ENCODE measurements around the gene ROS1. TPM values are rescaled to one million over a fixed set of nuclear protein-coding genes. Genes with fewer than 3 reads are reported as not detected.
"Not testable (repeated sequence)": the region's sequence is repeated elsewhere in the genome, so short reads cannot be mapped to it uniquely, and the experiment has no call there.

The ROS1 gene
- total RNA-seq, 2 donors from 2014 or later = 0.23 to 0.34 TPM

DNA sequence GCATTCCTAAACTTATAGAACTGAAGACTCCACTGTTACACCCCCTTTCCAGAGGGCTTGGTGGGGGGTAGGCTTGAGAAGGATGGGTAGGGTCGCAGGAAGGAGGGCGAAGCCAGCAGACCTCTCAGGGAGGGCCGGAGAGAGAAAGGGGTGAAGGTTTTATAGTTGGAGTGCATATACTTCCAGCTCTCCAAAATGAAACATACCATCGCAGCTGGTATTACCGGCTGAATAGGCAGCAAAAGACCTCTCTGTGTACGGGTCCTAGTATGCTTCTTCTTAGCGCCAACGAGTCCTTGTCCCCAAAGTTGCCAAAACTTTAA is 161.4 kb downstream of the ROS1 start:
- Histone ChIP-seq H3K27me3 (replicated peaks; ENCODE audit: insufficient read depth) (peaks cover 50% of the 10 kb centered on the region), H3K4me1 (replicated peaks) (no peaks in the 10 kb centered on the region), H3K36me3 (no peaks in the 10 kb centered on the region), H3K4me3 (peak overlapping the region; percentile 18 to 19), H3K9me3 (no peaks in the 10 kb centered on the region), H3K27ac (no peak overlapping the region)
- intact Hi-C loops (cut with DNase I) = no loop called here
- TF ChIP-seq, protein P1, sequence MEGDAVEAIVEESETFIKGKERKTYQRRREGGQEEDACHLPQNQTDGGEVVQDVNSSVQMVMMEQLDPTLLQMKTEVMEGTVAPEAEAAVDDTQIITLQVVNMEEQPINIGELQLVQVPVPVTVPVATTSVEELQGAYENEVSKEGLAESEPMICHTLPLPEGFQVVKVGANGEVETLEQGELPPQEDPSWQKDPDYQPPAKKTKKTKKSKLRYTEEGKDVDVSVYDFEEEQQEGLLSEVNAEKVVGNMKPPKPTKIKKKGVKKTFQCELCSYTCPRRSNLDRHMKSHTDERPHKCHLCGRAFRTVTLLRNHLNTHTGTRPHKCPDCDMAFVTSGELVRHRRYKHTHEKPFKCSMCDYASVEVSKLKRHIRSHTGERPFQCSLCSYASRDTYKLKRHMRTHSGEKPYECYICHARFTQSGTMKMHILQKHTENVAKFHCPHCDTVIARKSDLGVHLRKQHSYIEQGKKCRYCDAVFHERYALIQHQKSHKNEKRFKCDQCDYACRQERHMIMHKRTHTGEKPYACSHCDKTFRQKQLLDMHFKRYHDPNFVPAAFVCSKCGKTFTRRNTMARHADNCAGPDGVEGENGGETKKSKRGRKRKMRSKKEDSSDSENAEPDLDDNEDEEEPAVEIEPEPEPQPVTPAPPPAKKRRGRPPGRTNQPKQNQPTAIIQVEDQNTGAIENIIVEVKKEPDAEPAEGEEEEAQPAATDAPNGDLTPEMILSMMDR (IDR thresholded peaks at IDR 0.05) = no peak
- TF ChIP-seq POLR2AphosphoS5 (IDR thresholded peaks at IDR 0.05) = no peak
- TF ChIP-seq POLR2A (IDR thresholded peaks at IDR 0.05) = no peak
- DNase-seq (ENCODE audit: low spot score) = no peak
- 5% methylated on average over 8 of the region's 8 CpGs for WGBS

DNA sequence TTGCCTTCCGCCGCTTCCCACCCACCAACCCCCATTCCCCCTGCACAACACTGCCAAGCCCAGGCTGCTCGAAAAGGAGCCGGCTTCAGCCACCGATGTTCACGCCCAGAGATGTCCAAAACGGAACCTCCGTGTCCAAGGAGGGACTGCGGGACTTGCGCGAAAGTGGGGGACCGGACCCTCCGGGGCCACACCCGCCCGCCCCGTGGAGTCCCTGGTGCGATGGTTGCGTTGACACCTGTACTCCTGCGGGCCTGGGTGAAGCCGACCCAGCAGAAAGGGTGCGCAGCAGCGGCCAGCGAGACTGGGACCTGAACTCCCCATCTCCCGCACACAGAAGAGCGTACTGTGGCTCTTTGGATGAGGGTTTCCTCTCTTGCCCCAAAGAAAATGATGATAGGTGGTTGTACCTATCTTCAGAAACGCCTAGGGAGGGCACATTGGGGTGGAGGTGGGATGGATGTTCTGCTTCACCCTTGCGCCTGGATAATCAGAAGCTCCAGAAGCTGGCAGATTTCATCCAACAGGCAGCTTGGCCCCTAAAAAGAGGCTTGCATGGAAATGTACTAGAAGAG is 162.3 kb downstream of the ROS1 start:
- DNase-seq (ENCODE audit: low spot score) = no peak
- Histone ChIP-seq H3K27me3 (replicated peaks; ENCODE audit: insufficient read depth) (peaks cover 41% of the 10 kb centered on the region), H3K27ac (no peak overlapping the region), H3K36me3 (no peaks in the 10 kb centered on the region), H3K9me3 (no peaks in the 10 kb centered on the region), H3K4me3 (no peak overlapping the region), H3K4me1 (replicated peaks) (no peaks in the 10 kb centered on the region)
- TF ChIP-seq, protein P1 (IDR thresholded peaks at IDR 0.05) = no peak
- no peak for TF ChIP-seq POLR2A (IDR thresholded peaks at IDR 0.05)
- TF ChIP-seq POLR2AphosphoS5 (IDR thresholded peaks at IDR 0.05) = no peak
- intact Hi-C loops (cut with DNase I) = no loop called here
- WGBS = 6% methylated on average over 27 of the region's 27 CpGs

DNA sequence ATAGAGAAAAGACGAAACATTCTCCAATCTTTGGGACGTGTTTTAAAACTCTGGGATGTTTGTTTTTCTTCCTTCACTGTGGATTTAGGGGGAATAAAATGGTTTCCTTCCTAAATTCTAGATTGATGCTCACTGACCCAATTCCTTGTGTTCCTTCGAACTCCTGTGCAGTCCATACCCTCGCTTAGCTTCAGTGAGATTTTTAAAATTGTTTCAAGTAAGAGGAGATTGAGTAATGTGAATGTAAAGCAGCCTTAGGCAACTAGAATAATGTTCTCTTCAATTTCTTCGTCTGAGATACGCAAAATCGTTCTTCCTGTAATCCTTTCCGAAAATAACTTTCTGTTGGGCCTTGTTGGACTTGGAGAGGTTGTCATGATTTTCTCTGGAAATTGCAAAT is 162.9 kb downstream of the ROS1 start:
- Histone ChIP-seq H3K27ac (no peak overlapping the region), H3K4me1 (replicated peaks) (no peaks in the 10 kb centered on the region), H3K4me3 (no peak overlapping the region), H3K36me3 (no peaks in the 10 kb centered on the region), H3K27me3 (replicated peaks; ENCODE audit: insufficient read depth) (peaks cover 34% of the 10 kb centered on the region), H3K9me3 (no peaks in the 10 kb centered on the region)
- no peak for TF ChIP-seq POLR2A (IDR thresholded peaks at IDR 0.05)
- TF ChIP-seq, protein P1 (IDR thresholded peaks at IDR 0.05) = no peak
- no peak for TF ChIP-seq POLR2AphosphoS5 (IDR thresholded peaks at IDR 0.05)
- intact Hi-C loops (cut with DNase I) = no loop called here
- no peak for DNase-seq (ENCODE audit: low spot score)
- 25% methylated on average over 8 of the region's 8 CpGs for WGBS

DNA sequence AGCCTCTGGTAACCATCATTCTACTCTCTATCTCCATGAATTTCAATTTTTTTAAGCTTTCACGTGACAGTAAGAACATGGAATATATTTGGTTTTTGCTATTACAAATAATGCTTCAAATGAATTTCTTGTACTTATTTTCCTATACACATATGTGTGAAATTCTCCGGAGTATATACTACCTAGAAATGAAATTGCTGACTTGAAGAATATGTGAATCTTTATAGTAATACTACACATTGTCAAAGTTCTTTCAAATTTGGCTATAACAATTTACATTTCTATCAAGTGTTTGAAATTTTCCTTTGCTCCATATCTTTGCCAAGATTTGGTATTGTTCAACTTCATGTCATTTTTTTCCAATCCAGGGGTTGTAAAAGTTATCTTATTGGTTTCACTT is 172.0 kb downstream of the ROS1 start:
- no peaks in the 10 kb centered on the region for H3K9me3 ChIP-seq
- H3K27me3 ChIP-seq (replicated peaks; ENCODE audit: insufficient read depth) = no peaks in the 10 kb centered on the region
- H3K4me3 ChIP-seq = no peak overlapping the region
- TF ChIP-seq POLR2A (IDR thresholded peaks at IDR 0.05) (no peak), POLR2AphosphoS5 (IDR thresholded peaks at IDR 0.05) (no peak)
- TF ChIP-seq, protein P1 (IDR thresholded peaks at IDR 0.05) = no peak
- intact Hi-C loops (cut with DNase I) = no loop called here
- no peak overlapping the region for H3K27ac ChIP-seq
- no peaks in the 10 kb centered on the region for H3K4me1 ChIP-seq (replicated peaks)
- no peaks in the 10 kb centered on the region for H3K36me3 ChIP-seq
- 89% methylated on average over 2 of the region's 2 CpGs for WGBS
- DNase-seq (ENCODE audit: low spot score) = no peak

DNA sequence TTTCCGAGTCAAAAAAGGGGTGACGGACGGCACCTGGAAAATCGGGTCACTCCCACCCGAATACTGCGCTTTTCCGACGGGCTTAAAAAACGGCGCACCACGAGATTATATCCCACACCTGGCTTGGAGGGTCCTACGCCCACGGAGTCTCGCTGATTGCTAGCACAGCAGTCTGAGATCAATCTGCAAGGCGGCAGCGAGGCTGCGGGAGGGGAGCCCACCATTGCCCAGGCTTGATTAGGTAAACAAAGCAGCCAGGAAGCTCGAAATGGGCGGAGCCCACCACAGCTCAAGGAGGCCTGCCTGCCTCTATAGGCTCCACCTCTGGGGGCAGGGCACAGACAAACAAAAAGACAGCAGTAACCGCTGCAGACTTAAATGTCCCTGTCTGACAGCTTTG is 180.8 kb downstream of the ROS1 start:
- H3K27ac ChIP-seq; H3K4me1 ChIP-seq (replicated peaks); H3K27me3 ChIP-seq (replicated peaks; ENCODE audit: insufficient read depth); H3K4me3 ChIP-seq; H3K36me3 ChIP-seq; DNase-seq (ENCODE audit: low spot score); H3K9me3 ChIP-seq; intact Hi-C loops (cut with DNase I): not testable (repeated sequence)
- WGBS = 80% methylated on average over 19 of the region's 20 CpGs

DNA sequence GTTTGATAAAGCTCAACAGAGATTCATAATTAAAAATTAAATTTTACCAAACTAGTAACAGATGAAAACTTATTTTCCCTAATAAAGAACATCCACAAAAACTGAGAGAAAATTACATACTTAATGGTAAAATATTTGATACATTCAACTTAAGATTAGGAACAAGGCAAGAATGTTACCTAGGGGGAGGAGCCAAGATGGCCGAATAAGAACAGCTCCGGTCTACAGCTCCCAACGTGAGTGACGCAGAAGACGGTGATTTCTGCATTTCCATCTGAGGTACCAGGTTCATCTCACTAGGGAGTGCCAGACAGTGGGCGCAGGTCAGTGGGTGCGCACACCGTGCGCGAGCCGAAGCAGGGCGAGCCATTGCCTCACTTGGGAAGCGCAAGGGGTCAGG is 181.2 kb downstream of the ROS1 start:
- H3K36me3 ChIP-seq; H3K4me1 ChIP-seq (replicated peaks); H3K27me3 ChIP-seq (replicated peaks; ENCODE audit: insufficient read depth); intact Hi-C loops (cut with DNase I); H3K27ac ChIP-seq; H3K9me3 ChIP-seq; H3K4me3 ChIP-seq; DNase-seq (ENCODE audit: low spot score): not testable (repeated sequence)
- WGBS = 81% methylated on average over 12 of the region's 13 CpGs

Small RNA genes within 50 kb of the gene (small RNA-seq; reads per million reads assigned to genes)
- 0 reads per million in 2 donors for gene RN7SKP18
- gene RNU6-253P = 0 reads per million in 2 donors

Other genes starting within 250 kb of the ROS1 start
- under 1 TPM in 1 of 2 donors, not detected in 1; 0.28 TPM for gene VGLL2, start 160.4 kb downstream of the ROS1 start, total RNA-seq
- gene DCBLD1, start 56.7 kb upstream of the ROS1 start, total RNA-seq = 10 to 100 TPM in 1 of 2 donors, 1 to 10 TPM in 1; 8.8 to 17.6 TPM
- 10 to 100 TPM; 20.2 to 24.2 TPM for gene GOPC, start 176.6 kb upstream of the ROS1 start, total RNA-seq
- 10 to 100 TPM; 17.5 to 26.1 TPM for gene NUS1, start 249.5 kb upstream of the ROS1 start, total RNA-seq